HG02763 (cell line): Measurements from ENCODE around the gene FRMD5.

Source experiments
- ATAC-seq: cut with Tn5 transposase; IDR thresholded peaks from one replicate; pipeline ENCODE4 v1.9.1; 2021; ENCODE audit warnings: mild to moderate bottlenecking, moderate library complexity; ENCODE audit not compliant: unreplicated experiment

The FRMD5 gene

DNA sequence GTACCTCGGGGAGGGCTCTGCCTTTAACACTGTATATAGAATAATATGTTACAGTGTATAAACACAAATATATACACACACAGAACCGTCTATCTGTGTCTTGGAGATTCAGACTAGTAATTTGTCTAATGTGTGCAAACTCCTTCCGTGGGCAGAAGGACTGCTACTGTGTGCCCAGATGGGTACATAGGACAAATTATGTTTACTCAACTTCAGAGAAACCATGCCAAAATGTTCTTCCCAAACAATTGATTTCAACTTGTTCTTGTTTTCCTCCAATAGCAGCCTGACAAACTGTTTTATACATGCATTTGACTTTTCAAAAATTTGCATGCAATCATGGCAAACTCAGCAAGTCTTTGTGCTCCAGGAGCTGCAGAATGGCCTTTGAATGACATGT, 97.5 kb downstream of the FRMD5 start:
- no peak for ATAC-seq

GRCh38 chr15:44096596-44096995, 98.5 kb downstream of the FRMD5 start:
- no peak for ATAC-seq

- ATAC-seq, result no peak
Observed at GRCh38 chr15:44094781-44095180, 100.3 kb downstream of the FRMD5 start.

- no peak for ATAC-seq
Observed at GRCh38 chr15:44093836-44094235, 101.2 kb downstream of the FRMD5 start.

DNA sequence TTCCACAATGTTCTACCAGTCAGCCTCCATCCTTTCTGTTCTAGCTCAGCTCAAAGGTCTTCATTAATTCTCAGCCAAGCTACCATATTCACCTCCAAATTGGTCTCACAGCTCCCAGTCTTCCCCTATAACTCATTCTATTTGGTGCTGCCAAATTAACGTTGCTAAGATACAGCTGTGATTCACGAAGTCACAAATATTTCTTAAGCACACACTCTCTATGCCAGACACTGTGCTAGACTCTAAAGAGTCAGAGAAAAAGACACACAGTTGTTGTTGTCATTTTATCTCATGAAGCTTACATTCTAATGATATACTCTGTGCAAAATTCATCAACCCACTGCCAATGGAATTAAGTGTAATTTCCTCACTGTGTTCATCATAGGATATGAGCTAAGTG, 102.8 kb downstream of the FRMD5 start:
- ATAC-seq, result no peak

DNA sequence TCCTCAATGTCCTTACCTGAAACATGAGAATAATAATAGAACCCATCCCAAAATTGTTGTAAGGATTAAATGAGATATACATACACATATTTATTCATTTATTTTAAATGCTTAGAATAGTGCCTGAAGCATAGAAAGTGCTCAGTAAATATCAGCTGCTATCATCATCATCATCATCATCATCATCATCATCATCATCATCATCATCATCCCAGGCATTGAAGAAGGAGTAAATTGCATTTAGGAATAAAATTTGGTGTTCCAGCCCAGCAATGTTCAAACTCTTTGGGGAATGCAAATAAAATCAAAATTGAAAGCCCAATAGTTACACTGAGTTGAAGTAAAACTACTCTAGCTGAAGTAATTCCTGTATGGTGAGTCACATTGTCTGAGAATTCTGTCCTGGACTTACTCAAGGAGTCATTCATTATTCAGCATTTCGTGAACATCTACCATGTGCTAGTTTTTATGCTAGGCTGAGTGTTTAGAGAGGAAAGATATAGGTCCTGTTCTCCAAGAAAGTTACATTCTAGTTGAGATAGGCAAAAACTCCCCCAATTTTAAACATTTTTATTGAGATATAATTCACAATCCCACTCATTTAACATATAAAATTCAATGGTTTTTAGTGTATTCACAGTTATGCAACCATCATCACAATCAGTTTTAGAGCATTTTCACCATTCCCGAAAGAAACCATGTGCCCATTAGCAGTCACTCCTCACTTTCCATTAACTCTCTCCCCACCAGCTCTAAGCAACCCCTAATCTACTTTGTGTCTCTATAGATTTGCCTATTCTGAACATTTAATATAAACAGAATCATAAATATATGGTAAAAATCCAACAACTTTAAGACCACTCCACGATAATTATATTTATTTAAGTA, 107.2 kb downstream of the FRMD5 start:
- no peak for ATAC-seq

DNA sequence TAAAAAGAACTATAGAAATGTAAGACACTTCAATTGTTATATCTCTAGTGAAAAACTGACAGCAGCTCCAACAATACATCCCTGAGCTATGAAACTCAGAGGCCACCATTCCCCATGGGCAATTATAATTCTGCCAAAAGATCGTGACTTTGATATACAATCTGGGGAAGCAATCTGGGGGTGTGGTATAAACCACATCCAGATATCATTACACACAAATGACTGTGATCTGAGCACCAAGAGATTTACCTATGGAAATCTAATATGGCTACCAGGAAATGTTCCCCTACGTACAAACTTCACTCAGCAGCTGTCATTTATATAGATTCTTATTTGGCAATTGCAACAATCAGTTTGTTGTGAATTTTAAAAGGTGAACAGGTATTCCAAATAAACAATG, 110.3 kb downstream of the FRMD5 start:
- ATAC-seq, result no peak

- ATAC-seq, result no peak
Observed at GRCh38 chr15:44084171-44084570, 110.9 kb downstream of the FRMD5 start.

GRCh38 chr15:44082558-44083157, 112.4 kb downstream of the FRMD5 start:
- no peak for ATAC-seq

DNA sequence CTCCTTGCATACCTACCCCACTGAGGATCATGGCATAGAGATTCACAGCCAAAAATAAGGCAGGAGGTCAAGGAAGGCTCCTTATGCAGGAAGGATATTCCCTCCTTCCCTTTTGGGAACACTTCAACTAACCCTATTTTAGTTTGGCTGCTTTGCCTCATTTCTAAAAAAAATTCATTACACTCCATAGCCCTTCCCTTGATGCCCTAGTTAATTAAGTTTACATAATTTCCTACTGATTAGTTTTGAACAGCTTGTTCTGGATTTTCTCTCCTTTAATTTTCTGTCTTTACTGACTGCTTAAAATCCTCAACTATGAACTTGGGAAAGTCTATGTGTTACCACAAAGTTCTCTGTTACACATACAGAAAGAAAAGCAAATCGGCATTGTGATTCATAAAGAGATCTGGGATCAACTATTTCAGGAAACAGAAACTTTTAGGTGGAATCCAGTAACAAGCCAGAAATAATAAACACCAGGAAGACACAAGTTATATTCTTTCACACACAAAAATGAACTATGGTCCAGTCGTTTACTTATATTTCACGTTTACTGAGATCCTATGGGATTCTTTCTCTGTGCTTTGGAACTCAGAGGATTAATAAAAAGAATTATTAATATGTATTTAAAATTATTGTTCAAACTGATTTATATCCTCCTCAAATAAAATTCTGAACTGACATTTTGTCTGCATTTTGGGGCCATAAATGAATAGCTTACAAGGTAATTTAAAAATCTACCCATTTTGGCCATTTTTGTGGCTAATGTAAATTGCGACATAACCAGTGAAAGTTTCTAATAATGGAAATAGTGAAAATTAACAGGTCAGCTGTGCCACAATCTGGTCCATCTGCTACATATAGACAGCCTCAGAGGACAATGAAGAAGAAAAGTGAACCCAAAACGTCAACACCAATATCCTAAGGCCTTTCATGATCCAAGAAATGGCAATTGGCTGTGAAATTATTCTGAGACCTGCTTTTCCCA, 113.8 kb downstream of the FRMD5 start:
- ATAC-seq, result no peak

- ATAC-seq, result no peak
Observed at GRCh38 chr15:44075535-44075934, 119.5 kb downstream of the FRMD5 start.

DNA sequence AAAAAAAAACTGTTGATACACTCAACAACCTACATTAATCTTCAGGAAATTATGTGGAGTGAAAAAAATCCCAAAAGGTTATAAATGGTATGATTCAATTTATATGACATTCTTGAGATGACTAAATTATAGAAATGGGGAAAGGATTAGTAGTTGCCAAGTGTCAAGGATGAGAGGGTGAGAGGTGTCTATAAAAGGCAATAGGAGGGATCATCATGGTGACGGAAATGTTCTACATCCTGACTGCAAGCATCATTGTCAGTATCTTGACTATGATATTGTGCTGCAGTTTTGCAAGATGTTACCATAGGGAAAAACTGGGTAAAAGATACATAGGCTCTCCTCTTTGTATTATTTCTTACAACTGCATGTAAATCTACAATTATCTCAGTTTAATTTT, 125.6 kb downstream of the FRMD5 start:
- no peak for ATAC-seq

- ATAC-seq, result no peak
Observed at GRCh38 chr15:44068347-44068746, 126.7 kb downstream of the FRMD5 start.

GRCh38 chr15:44066211-44066827, 128.8 kb downstream of the FRMD5 start:
- ATAC-seq, result no peak

DNA sequence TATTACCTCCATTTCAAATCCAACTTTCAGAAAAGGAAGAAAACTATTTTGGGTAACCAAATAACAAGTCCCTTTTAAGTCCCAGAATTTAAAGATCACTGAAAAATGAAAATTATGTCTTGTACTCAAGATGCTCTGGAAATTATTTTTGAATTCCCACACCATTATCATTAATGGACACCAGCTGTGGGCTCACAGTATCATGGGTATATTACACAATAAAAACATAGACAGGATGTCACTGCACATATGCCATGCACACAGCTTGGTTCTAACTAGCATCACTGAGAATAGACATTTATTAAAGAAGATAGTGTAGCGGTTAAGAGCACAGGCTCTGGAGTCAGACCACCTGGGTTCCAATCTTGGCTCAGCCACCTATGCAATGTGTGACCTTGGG, 130.4 kb downstream of the FRMD5 start:
- no peak for ATAC-seq

GRCh38 chr15:44058126-44058525, 136.9 kb downstream of the FRMD5 start:
- no peak for ATAC-seq

GRCh38 chr15:44045661-44046060, 149.4 kb downstream of the FRMD5 start:
- ATAC-seq, result no peak

- no peak for ATAC-seq
Observed at GRCh38 chr15:44045217-44045616, 149.9 kb downstream of the FRMD5 start.

- ATAC-seq, result no peak
Observed at GRCh38 chr15:44038755-44039191, 156.3 kb downstream of the FRMD5 start.

GRCh38 chr15:44035781-44036699, 159.0 kb downstream of the FRMD5 start:
- ATAC-seq, result no peak
